Measurements from ENCODE around the gene SHB. TPM values are rescaled to one million over a fixed set of nuclear protein-coding genes. Genes with fewer than 3 reads are reported as not detected.

The SHB gene
- total RNA-seq, 1 donor from 2014 or later: 20.9 TPM

GRCh38 chr9:38092656-38093055 lies 23.6 kb upstream of the SHB start:
- no peak overlapping the region for H3K27ac ChIP-seq
- H3K4me1 ChIP-seq: no peaks in the 10 kb centered on the region
- H3K36me3 ChIP-seq: no peaks in the 10 kb centered on the region
- no peaks in the 10 kb centered on the region for H3K27me3 ChIP-seq
- DNase-seq (ENCODE audit: extremely low spot score in 2 of 2): no peak
- intact Hi-C loops (cut with DNase I): no loop called here
- no peak overlapping the region for H3K4me3 ChIP-seq
- no peaks in the 10 kb centered on the region for H3K9me3 ChIP-seq
- no peak for TF ChIP-seq CTCF (IDR thresholded peaks at IDR 0.05)
- TF ChIP-seq POLR2AphosphoS5 (IDR thresholded peaks at IDR 0.05; ENCODE audit: insufficient read depth in 1 of 2, low read depth in 1 of 2): no peak
- TF ChIP-seq POLR2A (IDR thresholded peaks at IDR 0.05): no peak

GRCh38 chr9:38092200-38092524 lies 23.1 kb upstream of the SHB start:
- intact Hi-C loops (cut with DNase I): no loop called here
- no peak overlapping the region for H3K4me3 ChIP-seq
- H3K27me3 ChIP-seq: no peaks in the 10 kb centered on the region
- H3K9me3 ChIP-seq: no peaks in the 10 kb centered on the region
- H3K27ac ChIP-seq: no peak overlapping the region
- no peaks in the 10 kb centered on the region for H3K4me1 ChIP-seq
- no peak for TF ChIP-seq POLR2A (IDR thresholded peaks at IDR 0.05)
- TF ChIP-seq CTCF (IDR thresholded peaks at IDR 0.05): no peak
- TF ChIP-seq POLR2AphosphoS5 (IDR thresholded peaks at IDR 0.05; ENCODE audit: insufficient read depth in 1 of 2, low read depth in 1 of 2): no peak
- no peak for DNase-seq (ENCODE audit: extremely low spot score in 2 of 2)
- H3K36me3 ChIP-seq: no peaks in the 10 kb centered on the region

- Histone ChIP-seq H3K9me3 (no peaks in the 10 kb centered on the region), H3K4me3 (no peak overlapping the region), H3K27me3 (no peaks in the 10 kb centered on the region), H3K36me3 (no peaks in the 10 kb centered on the region), H3K4me1 (no peaks in the 10 kb centered on the region), H3K27ac (no peak overlapping the region)
- intact Hi-C loops (cut with DNase I): no loop called here
- TF ChIP-seq CTCF (IDR thresholded peaks at IDR 0.05) (no peak), POLR2AphosphoS5 (IDR thresholded peaks at IDR 0.05; ENCODE audit: insufficient read depth in 1 of 2, low read depth in 1 of 2) (no peak), POLR2A (IDR thresholded peaks at IDR 0.05) (no peak)
- peak; percentile 72 to 79 for DNase-seq (ENCODE audit: extremely low spot score in 2 of 2)
Observed at GRCh38 chr9:38091310-38092199, 22.5 kb upstream of the SHB start.

- intact Hi-C loops (cut with DNase I): no loop called here
- H3K27me3 ChIP-seq: no peaks in the 10 kb centered on the region
- peak in 1 of 2 donors; percentile 28 for DNase-seq (ENCODE audit: extremely low spot score in 2 of 2)
- H3K4me3 ChIP-seq: no peak overlapping the region
- no peak overlapping the region for H3K27ac ChIP-seq
- TF ChIP-seq CTCF (IDR thresholded peaks at IDR 0.05) (no peak), POLR2AphosphoS5 (IDR thresholded peaks at IDR 0.05; ENCODE audit: insufficient read depth in 1 of 2, low read depth in 1 of 2) (no peak), POLR2A (IDR thresholded peaks at IDR 0.05) (no peak)
- H3K4me1 ChIP-seq: no peaks in the 10 kb centered on the region
- H3K9me3 ChIP-seq: no peaks in the 10 kb centered on the region
- H3K36me3 ChIP-seq: no peaks in the 10 kb centered on the region
Observed at GRCh38 chr9:38090170-38090569, 21.1 kb upstream of the SHB start.
